DLD1 (cell line): ENCODE results near the gene LRRC1.

ENCODE experiments used
- in situ Hi-C: cut with HindIII; loops from 2 replicates; pipeline ENCODE4 v1.10.0; 2017; ENCODE audit warnings: low sequenced_read_pairs

LRRC1 gene

GRCh38 chr6:53813801-53814200 lies 19.0 kb downstream of the LRRC1 start:
- in situ Hi-C loops: no loop called here

GRCh38 chr6:53814353-53814752 lies 19.5 kb downstream of the LRRC1 start:
- in situ Hi-C loops: no loop called here

- in situ Hi-C loops: no loop called here
Measured at GRCh38 chr6:53815381-53816119, 20.7 kb downstream of the LRRC1 start.

- in situ Hi-C loops: no loop called here
Measured at GRCh38 chr6:53818858-53819609, 24.2 kb downstream of the LRRC1 start.

GRCh38 chr6:53822401-53823125 lies 27.8 kb downstream of the LRRC1 start:
- in situ Hi-C loops: no loop called here

GRCh38 chr6:53824714-53825113 lies 29.9 kb downstream of the LRRC1 start:
- in situ Hi-C loops: no loop called here

- in situ Hi-C loops: no loop called here
Measured at GRCh38 chr6:53825532-53826321, 30.9 kb downstream of the LRRC1 start.

GRCh38 chr6:53827531-53827930 lies 32.7 kb downstream of the LRRC1 start:
- in situ Hi-C loops: no loop called here

- in situ Hi-C loops: no loop called here
Measured at GRCh38 chr6:53828215-53828614, 33.4 kb downstream of the LRRC1 start.

- in situ Hi-C loops: no loop called here
Measured at GRCh38 chr6:53828966-53829697, 34.3 kb downstream of the LRRC1 start.

- in situ Hi-C loops: no loop called here
Measured at GRCh38 chr6:53829698-53830221, 35.0 kb downstream of the LRRC1 start.

- in situ Hi-C loops: no loop called here
Measured at GRCh38 chr6:53830366-53830765, 35.6 kb downstream of the LRRC1 start.

GRCh38 chr6:53831081-53831869 lies 36.5 kb downstream of the LRRC1 start:
- in situ Hi-C loops: no loop called here

- in situ Hi-C loops: no loop called here
Measured at GRCh38 chr6:53831936-53832660, 37.3 kb downstream of the LRRC1 start.

GRCh38 chr6:53833155-53833554 lies 38.4 kb downstream of the LRRC1 start:
- in situ Hi-C loops: no loop called here

- in situ Hi-C loops: no loop called here
Measured at GRCh38 chr6:53834132-53834531, 39.3 kb downstream of the LRRC1 start.

- in situ Hi-C loops: no loop called here
Measured at GRCh38 chr6:53837865-53838769, 43.3 kb downstream of the LRRC1 start.

GRCh38 chr6:53840027-53840426 lies 45.2 kb downstream of the LRRC1 start:
- in situ Hi-C loops: no loop called here
